ENCODE results near the gene LDLRAD4.

Gene LDLRAD4

DNA sequence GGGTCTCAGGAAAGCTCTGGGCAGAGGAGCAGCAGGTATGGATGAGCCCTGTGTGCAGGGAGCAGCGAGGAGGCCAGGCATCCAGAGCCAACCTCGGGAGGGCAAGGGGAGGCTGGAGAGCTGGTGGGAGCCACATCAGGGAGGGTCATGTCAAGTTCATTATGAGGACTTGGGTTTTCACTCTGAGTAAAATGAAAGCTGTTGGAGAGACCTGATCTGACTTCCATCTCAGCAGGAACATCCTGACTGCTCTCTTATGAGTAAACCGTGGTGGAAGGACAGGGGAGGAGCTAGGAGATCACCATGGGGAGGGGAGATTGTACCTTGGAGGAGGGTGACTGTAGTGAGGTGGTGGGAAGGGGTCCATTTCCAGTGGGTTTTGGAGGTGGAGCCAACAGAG lies 209.8 kb downstream of the LDLRAD4 start:
- no peaks in the 10 kb centered on the region for H3K27me3 ChIP-seq
- H3K36me3 ChIP-seq, result peaks cover 0 to 12% (median 0%) of the 10 kb centered on the region in 3 donors
- H3K4me1 ChIP-seq, result peaks cover 0 to 38% (median 20%) of the 10 kb centered on the region in 4 donors
- DNase-seq, result peak in 1 of 2 donors; percentile 13
- H3K4me3 ChIP-seq, result no peak overlapping the region
- no peaks in the 10 kb centered on the region for H3K9me3 ChIP-seq
- intact Hi-C loops (cut with DNase I; ENCODE audit: low total_unique reads), result no loop called here
- H3K27ac ChIP-seq, result peak overlapping the region; percentile 35 to 43
- TF ChIP-seq, protein P1, sequence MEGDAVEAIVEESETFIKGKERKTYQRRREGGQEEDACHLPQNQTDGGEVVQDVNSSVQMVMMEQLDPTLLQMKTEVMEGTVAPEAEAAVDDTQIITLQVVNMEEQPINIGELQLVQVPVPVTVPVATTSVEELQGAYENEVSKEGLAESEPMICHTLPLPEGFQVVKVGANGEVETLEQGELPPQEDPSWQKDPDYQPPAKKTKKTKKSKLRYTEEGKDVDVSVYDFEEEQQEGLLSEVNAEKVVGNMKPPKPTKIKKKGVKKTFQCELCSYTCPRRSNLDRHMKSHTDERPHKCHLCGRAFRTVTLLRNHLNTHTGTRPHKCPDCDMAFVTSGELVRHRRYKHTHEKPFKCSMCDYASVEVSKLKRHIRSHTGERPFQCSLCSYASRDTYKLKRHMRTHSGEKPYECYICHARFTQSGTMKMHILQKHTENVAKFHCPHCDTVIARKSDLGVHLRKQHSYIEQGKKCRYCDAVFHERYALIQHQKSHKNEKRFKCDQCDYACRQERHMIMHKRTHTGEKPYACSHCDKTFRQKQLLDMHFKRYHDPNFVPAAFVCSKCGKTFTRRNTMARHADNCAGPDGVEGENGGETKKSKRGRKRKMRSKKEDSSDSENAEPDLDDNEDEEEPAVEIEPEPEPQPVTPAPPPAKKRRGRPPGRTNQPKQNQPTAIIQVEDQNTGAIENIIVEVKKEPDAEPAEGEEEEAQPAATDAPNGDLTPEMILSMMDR (IDR thresholded peaks at IDR 0.05), result no peak

DNA sequence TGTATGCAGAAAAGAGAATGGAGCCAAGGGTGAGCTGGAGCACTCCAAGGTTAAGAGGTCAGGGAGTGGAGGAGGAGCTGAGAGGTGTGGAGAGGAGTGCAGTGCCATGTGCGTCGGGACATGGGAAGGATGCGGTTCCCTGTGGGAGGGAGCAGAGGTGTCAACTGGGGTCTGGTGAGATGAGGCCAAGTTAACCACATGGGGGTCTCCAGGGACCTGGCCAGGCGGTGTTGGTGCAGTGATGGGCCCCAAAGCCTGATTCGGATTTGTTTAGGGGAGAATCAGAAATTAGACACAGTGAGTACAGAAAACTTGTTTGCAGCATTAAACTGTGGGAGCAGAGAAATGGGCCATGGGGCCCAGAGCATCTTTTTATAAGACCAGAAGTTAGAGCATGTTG lies 210.5 kb downstream of the LDLRAD4 start:
- H3K4me1 ChIP-seq, result peaks cover 0 to 42% (median 21%) of the 10 kb centered on the region in 4 donors
- intact Hi-C loops (cut with DNase I; ENCODE audit: low total_unique reads), result no loop called here

DNA sequence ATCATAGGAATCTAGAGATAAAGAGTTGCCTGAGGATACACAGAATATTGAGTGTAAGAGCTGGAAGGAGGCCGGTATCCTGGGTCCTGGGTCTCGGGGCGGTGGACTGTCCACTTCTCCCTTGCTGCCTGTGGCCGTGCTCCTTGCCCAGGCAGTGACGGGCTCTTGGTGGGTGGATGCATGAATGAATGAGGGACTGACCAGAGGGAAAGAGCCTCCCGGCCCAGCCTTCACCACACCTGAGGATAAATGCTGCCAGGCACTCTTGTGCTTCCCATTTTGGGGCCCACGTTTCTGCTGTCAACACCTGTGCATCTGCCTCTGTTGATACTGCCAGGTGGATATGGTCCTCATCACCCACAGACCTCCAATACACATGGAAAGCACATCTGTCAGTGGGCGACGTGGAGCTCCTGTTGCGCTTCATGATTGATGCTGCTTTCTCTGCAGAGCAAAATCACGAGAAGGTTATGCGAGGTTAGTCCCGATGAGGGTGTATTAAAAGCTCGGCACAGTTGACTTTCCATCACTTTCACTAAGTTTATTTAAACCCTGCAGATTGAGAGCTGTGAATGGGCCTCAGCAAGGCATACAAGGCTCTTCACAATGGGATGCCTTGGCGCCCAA lies 211.4 kb downstream of the LDLRAD4 start:
- peak in 1 of 2 donors; percentile 46 for DNase-seq
- TF ChIP-seq, protein P1 (IDR thresholded peaks at IDR 0.05), result no peak
- Histone ChIP-seq H3K4me1 (peaks cover 0 to 52% (median 27%) of the 10 kb centered on the region in 4 donors), H3K27ac (no peak overlapping the region), H3K36me3 (peaks cover 0 to 12% (median 0%) of the 10 kb centered on the region in 3 donors), H3K27me3 (no peaks in the 10 kb centered on the region), H3K9me3 (no peaks in the 10 kb centered on the region), H3K4me3 (no peak overlapping the region)
- intact Hi-C loops (cut with DNase I; ENCODE audit: low total_unique reads), result no loop called here

More for the DNA sequence above, 210.5 kb downstream of the LDLRAD4 start:
- H3K36me3 ChIP-seq, result peaks cover 0 to 12% (median 0%) of the 10 kb centered on the region in 3 donors
- no peaks in the 10 kb centered on the region for H3K9me3 ChIP-seq
- no peak overlapping the region for H3K4me3 ChIP-seq
- H3K27ac ChIP-seq, result peak overlapping the region in 1 of 2 donors; percentile 43
- no peaks in the 10 kb centered on the region for H3K27me3 ChIP-seq
- DNase-seq, result peak in 1 of 2 donors; percentile 50
- TF ChIP-seq, protein P1 (IDR thresholded peaks at IDR 0.05), result no peak

DNA sequence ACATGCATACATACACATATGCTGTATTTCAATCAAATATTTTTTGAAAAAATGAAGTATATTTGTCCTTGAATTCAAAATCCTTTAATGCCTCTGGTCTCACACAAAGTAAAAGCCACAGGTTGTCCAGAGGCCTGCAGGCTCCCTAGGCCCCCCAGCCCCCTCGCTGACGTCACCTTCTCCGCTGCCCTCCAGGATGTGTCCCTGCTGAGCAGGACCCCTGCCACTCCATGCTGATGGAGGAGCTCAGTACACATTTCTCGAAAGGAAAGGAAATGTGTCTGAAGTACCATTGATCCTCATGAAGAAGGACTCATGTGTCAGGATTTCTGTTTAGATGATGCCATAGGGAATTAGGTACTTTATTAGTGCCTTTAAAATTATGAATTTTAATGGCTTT lies 212.1 kb downstream of the LDLRAD4 start:
- intact Hi-C loops (cut with DNase I; ENCODE audit: low total_unique reads), result no loop called here
- Histone ChIP-seq H3K27me3 (no peaks in the 10 kb centered on the region), H3K4me3 (no peak overlapping the region), H3K27ac (no peak overlapping the region), H3K9me3 (no peaks in the 10 kb centered on the region), H3K4me1 (peaks cover 0 to 55% (median 31%) of the 10 kb centered on the region in 4 donors), H3K36me3 (peaks cover 0 to 12% (median 0%) of the 10 kb centered on the region in 3 donors)
- no peak for DNase-seq
- TF ChIP-seq, protein P1 (IDR thresholded peaks at IDR 0.05), result no peak

DNA sequence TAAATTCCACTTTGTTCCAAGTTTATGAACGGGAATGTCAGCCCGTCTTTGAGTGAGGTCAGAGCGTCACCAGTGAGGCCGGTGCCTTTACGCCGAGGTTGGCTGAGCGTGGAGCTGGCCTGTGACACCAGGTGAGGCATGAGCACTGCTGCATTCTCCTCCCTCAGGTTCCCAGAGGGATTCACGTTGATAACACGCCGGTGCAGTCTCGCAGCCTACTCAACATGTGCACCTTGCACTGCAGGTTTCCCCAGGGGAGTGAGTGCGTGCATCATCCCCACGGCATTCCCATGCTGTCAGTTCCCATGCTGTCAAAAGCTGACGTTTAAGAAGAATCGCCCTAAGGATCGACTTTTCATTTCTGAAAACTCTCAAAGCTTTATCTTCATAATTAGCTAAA lies 213.3 kb downstream of the LDLRAD4 start:
- no peak overlapping the region for H3K27ac ChIP-seq
- H3K36me3 ChIP-seq, result peaks cover 0 to 12% (median 0%) of the 10 kb centered on the region in 3 donors
- no peak overlapping the region for H3K4me3 ChIP-seq
- H3K4me1 ChIP-seq, result peaks cover 0 to 59% (median 26%) of the 10 kb centered on the region in 4 donors
- no peaks in the 10 kb centered on the region for H3K9me3 ChIP-seq
- DNase-seq, result peak in 1 of 2 donors; percentile 52
- TF ChIP-seq, protein P1 (IDR thresholded peaks at IDR 0.05), result no peak
- H3K27me3 ChIP-seq, result no peaks in the 10 kb centered on the region
- intact Hi-C loops (cut with DNase I; ENCODE audit: low total_unique reads), result no loop called here

Data from tibial artery (tissue), 4 donors.